DMS79 treated with DMSO at 0.1 percent for 48 hours (cell line): ENCODE data around the gene MINDY4.

Experiments used
- DNase-seq: peaks from one replicate; lab custom pipeline; 2025; lab: John Stamatoyannopoulos, UW

The MINDY4 gene

GRCh38 chr7:30743371-30744074 is 27.7 kb upstream of the MINDY4 start:
- DNase-seq = peak; percentile 61

GRCh38 chr7:30744075-30744417 is 27.2 kb upstream of the MINDY4 start:
- DNase-seq = no peak

GRCh38 chr7:30745261-30745941 is 25.8 kb upstream of the MINDY4 start:
- no peak for DNase-seq

- no peak for DNase-seq
Observed at GRCh38 chr7:30750010-30750409, 21.2 kb upstream of the MINDY4 start.

- DNase-seq = no peak
Observed at GRCh38 chr7:30750683-30751650, 20.2 kb upstream of the MINDY4 start.

- DNase-seq = no peak
Observed at GRCh38 chr7:30751696-30752273, 19.4 kb upstream of the MINDY4 start, which contains the start of gene INMT. INMT (plus strand) TSS chr7:30752135; CDS start chr7:30752151, 16 bp downstream.

- DNase-seq = no peak
Observed at GRCh38 chr7:30752484-30752883, 18.7 kb upstream of the MINDY4 start.

- DNase-seq = no peak
Observed at GRCh38 chr7:30752979-30753378, 18.2 kb upstream of the MINDY4 start.

GRCh38 chr7:30754315-30754877 is 16.8 kb upstream of the MINDY4 start:
- DNase-seq = no peak

- no peak for DNase-seq
Observed at GRCh38 chr7:30755384-30756154, 15.6 kb upstream of the MINDY4 start.

GRCh38 chr7:30757342-30757692 is 13.9 kb upstream of the MINDY4 start:
- no peak for DNase-seq

GRCh38 chr7:30760514-30761213 is 10.6 kb upstream of the MINDY4 start:
- DNase-seq = peak; percentile 48

- peak; percentile 75 for DNase-seq
Observed at GRCh38 chr7:30761214-30762156, 9.7 kb upstream of the MINDY4 start.

GRCh38 chr7:30764030-30764975 is 6.9 kb upstream of the MINDY4 start:
- peak; percentile 9 for DNase-seq

GRCh38 chr7:30765408-30765807 is 5.8 kb upstream of the MINDY4 start:
- no peak for DNase-seq

GRCh38 chr7:30770845-30771173 is 408 bp upstream of the MINDY4 start:
- DNase-seq = no peak

GRCh38 chr7:30771880-30772425 is 736 bp downstream of the MINDY4 start:
- no peak for DNase-seq

- no peak for DNase-seq
Observed at GRCh38 chr7:30772984-30773383, 1.8 kb downstream of the MINDY4 start.
